ENCODE data around the gene RAB11FIP3.

RAB11FIP3 gene

DNA sequence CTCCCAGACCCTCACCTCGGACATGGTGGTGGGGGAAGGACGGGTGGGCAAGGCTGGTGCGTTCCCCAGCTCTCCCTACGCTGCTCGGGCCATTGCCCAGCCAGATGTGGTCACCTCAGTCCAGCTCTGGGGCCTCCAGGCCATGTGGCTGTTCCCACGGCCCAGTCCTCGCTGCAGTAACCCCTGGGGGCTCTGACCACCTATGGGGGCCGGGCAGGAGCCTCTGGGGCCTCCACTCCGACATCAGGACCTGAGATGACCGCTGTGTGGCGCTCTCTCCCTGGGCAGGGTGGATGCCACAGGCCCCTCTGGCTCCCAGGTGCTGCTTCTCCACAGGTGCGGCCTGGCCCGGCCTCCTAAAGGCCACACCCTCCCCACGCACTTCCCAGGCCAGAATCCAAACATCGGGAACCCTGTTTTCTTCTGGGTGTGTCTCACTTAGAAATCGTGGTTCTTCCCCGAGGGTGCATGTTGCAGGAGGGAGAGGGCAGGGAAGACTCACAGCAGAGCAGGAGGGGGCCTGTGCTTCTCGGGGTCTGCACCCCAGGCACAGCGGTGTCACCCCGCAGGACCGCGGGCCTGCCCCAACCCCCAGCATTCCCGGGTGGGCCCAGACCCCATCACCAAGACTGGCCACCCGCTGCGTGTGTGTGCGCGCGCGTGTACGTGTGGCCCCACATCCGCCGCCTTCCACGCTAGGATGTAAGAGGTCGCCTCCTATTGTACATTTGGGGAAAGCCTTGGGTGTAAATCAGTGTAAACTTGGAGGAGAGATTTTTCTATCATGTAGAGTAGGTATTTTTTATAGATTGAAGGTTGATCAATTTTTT, 96.1 kb downstream of the RAB11FIP3 start:
- DNase-seq: no peak

DNA sequence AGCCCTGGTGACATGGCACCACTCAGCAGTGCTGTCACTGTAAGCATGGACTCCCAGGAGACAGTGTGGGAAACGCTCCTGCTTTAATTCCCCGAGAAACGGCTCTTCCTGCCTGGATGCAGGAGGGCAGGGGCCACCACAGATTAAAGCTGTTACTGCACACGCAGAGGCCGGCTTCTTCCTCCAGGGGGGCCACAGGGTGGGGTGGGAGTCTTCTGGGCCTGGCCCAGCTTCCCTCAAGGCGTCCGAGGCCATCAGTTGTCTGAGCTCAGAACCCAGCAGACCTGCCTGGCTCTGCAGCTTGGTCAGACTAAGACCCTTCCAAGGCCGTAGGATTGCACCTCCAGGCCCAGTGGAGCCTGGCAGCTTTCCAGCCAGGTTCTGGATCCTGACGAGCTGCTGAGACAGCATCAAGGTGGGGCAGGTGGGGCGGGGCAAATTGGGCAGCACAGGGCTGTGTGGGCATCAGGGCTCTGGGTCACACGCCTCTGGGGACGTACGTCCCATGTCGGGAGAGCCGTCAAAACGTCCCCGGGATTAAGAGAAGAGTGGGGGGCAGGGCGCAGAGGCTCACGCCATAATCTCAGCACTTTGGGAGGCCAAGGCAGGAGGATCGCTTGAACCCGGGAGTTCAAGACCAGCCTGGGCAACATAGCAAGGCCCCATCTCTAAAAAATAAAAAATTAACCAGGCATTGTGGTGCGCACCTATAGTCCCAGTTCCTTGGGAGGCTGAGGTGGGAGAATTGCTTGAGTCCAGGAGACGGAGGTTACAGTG, 97.1 kb downstream of the RAB11FIP3 start:
- no peak for DNase-seq

DNA sequence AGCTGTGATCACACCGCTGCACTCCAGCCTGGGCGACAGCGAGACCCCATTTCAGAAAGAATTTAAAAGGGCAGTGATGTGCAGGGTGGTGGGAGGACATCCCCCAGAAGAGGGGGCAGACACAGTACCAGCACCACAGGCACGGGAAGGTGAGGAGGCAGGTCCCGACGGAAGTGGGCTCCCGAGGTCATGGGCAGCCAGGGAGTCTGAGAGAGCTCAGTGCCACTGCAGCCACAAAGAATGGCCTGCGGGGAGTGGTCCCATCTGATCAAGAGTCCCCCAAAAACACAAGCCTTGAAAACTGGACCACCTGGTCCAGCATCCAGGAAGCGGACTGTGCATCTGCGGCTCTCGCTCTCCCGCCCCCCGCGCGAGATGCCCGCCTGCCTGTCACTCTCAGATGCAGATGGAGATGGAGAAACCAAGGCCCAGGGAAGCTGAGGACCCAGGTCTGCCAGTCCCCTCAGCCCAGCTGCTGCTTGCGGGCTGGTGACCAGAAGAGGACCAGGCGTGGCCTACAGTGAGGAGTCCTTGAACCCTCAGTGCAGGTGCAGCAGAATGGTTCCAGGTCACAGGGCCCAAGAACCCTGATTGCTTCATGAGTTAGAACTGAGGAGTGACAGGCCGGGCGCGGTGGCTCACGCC, 97.8 kb downstream of the RAB11FIP3 start:
- DNase-seq: no peak

DNA sequence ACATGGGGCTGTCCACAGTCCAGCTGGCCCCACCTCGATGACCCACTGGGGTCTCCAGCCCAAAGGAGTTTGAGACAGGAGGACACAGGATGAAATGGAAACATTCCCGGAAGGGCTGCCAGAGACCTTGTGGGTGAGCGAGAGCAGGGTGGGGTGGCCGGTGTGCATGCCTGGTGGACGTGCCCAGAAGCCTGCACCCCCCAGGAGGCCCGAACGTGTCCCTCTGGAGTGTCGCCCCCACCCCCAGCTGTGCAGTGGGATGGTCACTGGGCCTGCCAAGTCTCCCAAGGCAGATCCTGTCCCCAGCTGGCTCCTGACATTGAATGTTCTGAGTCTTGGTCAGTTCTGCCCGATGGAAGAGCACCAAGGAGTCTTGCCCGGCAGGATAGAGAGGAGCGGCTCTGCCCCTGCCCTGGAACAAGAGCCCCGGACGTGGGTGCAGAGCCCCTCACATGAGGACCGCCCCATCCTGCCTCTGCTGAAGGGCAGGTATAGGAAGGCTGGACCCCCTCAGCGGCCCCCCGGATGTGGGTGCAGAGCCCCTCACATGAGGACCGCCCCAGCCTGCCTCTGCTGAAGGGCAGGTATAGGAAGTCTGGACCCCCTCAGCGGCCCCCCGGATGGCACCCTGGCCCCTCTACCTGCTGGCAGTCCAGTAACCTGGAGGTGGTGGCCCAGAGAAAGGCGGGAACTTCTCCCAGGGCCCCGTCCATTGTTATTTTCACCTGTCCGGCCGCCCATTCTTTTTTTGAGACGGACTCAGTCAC, 99.0 kb downstream of the RAB11FIP3 start:
- no peak for DNase-seq

DNA sequence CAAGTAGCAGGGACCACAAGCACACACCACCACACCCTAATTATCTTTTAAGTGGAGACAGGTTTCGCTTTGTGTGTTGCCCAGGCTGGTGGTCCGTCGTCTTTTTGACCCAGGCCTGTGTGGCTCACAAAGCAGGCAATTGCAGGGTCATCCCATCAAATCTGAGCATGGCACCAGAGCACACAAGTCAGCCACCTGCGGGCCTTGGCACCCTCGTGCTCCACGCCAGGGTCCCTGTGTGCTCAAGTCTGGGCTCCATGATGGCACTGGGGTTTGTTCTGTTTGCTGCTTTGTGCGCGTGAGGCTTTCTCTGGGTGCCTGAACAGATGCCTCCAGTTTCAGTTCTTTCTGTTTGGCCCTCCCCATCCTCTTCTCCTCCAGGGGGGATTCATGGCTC, 99.7 kb downstream of the RAB11FIP3 start:
- DNase-seq: no peak

DNA sequence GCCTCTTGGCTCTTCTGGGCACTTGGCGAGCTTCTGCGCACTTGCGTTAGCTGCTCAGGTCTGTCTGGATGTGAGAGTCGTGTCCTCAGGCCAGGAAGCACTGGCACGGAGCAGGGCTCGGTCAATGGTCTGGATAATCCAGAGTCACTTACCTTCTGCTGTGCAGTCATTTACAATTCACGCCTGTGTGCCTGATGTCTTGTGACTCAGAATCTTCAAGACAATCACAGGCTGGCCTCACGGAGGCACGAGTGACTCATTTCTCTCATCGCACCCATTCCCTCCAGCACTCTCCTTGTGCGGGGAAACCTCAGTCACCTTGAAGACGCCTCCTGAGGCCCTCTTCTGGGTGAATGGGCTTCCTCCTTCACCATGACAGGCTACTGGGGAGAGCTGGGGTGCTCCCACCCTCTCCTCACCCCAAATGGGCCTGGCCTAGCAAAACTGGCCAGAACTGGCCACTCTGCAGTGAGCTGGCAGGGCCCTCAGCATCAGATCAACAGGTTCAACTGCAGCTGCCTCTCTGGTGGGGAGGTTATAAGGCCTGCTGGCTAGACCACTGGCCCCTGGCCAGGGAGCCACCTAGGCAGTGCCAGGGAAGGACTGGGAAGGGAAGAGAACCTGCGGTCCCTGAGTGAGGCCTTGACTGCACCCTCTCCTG, 100.2 kb downstream of the RAB11FIP3 start:
- DNase-seq: peak; percentile 40

DNA sequence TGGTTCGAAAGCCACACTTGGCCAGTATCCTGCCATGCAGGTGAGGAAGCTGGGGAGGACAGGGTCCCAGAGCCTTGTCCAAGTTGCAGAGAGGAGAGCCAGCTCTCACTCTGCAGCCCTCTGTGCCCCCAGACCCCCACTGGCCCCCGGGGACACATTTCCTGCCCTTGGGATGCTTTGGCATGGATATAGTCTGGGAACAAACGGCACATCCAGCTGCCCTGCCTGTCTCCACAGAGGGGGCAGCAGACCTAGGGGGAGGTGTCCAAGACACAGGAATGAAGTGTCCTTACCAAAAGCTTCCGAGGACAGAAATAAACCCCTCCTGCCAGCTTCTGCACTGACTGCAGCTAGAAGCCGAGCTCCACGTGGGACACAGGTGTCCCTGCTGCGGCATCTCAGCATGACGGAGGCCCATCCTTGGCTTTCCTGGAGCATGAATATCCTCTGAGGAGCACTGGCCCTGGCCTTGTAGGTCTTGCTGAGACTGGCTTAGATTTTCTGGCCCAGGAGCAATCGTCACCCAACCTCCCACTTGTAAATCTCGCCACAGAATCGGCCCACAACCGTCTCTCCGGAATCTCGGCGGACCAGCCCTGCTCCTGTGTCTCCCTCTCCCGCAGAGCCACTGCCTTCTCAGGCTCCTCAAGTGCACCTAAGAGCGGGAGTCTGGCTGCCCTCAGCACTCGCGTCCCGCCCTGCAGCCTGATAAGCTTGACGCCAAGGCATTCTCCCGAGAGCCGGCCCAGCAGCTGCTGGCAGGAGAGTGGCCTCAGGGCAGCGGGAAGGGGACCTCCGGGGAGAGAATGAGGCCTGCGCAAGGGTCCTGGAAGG, 100.9 kb downstream of the RAB11FIP3 start:
- DNase-seq: no peak

DNA sequence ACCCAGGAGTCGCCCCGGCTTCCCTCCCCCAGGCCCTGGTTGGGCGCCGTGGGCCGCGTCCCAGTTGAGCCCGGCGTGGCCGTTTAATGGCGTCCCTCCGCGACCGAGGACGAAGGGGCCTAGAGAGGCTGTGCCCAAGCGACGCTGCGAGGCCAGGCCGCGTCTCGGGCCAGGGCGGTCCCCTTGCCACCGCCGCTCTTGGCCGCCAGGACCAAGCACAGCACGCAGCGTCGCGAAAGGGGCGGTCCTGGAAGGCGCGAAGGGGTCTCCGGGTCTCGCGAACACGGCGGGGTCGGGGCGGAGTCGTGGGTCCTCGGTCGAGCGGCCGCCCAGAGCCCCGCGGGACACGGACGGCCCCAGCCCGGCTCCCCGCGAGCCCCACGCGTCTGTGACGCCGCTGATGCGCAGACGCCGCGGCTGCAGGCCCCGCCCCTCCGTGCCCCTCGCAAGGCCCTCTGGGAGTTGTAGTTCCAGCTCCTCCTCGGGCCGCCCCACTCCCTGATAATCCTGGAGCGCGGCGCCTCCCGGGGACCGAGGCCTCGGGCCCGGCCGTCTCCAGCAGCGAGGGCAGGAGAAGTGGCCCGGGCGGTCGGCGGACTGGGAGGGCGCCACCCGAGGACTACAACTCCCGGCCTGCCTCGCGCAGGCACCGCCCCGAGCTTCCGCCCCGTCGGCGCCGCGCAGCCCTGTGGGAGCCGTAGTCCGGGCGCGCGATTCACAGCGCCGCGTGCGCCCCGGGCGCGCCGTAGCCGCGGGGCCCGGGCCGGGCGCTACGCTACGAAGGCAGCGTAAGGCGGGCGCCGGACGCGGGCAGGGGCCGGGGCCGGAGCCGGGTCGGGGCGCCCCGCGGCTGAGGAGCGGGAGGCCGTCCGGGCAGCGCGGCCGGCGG, 101.8 kb downstream of the RAB11FIP3 start, which contains the start of gene CAPN15:
TSS of gene CAPN15 (plus strand) at position 698 of the 889 bp plus-strand sequence. CDS start 19,127 bp downstream, outside the sequence.
- peak; percentile 78 for DNase-seq

DNA sequence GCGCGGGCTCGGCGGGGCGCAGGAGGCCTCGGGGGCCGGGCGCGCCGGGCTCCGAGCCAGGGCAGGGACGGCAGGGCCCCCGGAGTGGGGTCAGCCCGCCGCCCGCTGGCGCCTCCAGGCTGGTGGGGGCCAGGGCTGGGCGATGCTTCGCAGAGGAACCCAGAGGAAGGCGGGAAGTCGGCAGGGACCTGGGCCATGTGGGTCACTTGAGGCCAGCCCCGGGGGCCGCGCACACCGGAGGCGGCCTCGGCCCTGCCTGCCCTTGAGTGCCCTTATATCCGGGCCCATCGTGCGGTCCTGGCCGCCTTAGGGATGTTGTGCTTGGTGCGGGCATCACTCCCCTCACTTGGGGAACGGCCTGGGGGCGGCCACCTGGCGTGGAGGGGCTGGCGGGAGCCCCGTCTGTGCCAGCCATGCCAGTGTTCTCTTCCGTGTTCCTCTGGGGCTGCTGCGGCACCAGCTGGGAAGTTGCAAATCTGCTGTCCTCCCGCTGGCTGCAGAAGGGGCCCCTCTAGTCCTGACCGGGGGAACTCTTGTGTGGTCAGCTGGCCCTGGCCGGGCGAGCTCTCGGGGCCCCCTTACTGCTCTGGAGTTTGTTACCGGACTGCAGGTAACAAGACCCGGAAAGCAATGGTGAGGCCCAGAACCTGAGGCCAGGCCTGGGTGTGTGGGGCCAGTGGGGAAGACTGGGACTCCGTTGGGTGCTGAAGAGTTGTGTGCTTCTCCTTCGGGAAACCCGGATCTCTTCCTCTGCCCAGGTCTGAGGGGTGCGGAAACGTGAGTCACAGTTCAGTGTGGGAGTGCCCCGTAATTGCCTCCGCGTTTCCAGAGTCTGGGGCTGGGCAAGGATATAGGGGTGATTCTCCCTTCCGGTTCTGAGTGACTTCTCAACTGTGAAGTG, 102.9 kb downstream of the RAB11FIP3 start:
- peak; percentile 16 for DNase-seq

DNA sequence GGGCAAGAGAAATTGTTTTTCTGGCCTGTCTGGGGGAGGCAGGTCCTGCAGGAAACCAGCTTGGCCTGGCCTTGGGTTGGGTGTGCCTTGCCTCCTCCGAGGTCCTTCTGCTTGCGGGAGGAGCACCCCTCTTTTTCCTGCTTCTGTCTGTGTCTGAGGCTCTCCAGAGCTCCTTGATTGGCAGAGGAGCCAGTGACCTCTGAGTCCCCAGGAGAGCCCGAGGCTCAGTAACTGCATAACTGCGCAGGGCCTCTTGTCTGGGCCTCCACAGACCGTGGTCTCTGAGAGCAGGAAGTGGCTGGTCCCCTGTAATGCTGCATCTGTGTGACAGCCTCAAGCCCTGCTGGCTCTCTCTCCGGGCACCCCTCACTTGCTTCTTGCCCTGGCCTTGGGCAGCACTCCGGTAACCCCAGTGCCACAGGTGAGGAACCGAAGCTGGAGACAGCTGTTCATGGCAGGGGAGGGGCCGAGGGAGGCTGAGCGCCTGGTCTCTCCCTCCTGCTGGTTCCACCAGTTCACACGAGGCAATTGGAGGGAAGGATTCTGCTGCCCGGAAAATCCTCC, 103.6 kb downstream of the RAB11FIP3 start:
- peak; percentile 18 for DNase-seq

DNA sequence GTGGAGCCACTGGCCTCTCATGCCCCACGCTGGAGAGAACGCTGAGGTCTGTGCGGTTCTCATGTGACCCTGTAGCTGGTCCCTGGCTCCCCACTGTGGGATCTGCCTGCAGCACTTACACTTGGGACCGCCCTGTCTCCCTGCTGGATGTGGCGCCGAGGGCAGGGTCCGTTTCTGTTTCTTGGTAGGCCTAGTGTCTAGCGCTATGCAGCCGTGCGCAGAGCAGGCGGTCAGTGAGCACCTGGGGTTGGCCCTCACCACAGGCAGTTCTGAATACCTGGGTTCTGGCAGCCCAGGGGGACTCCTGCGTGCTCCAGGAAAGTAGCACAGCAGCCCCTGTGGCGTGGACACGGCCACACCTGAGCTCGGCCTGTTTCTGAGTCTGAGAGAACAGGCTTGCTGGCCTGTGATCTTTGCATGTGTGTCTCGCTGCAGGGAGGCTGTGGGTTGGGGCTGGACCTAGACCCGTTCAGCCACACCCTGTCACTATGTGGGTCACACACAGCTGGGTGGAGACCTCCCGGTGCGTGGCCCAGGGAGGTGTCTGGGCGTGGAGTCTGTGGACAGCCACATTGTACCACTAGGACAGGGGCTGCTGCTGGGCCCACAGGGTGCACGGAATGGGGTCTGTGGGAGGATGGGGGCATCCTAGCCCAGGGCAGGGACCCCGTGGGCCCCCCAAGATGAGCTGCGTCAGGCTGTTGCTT, 104.8 kb downstream of the RAB11FIP3 start:
- no peak for DNase-seq

DNA sequence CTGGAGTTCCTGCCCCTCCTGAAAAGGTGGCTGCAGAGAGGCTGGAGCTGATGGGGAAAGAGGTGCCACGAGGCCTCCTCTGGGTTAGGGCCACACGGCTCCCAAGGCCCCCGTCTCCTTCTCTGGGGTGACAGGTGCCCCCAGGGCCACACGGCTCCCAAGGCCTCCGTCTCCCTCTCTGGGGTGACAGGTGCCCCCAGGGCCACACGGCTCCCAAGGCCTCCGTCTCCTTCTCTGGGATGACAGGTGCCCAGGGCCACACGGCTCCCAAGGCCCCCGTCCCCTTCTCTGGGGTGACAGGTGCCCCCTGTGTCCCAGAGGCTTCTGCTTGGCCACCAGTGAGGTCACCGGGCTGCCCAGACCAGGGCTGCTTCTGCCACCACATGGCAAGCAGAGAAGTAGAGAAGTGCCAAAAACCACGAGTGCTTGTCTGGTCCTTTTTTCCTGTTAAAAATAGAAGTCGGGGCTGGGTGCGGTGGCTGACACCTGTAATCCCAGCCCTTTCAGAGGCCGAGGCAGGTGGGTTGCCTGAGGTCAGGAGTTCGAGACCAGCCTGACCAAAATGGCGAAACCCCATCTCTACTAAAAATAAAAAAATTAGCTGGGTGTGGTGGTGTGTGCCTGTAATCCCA, 106.2 kb downstream of the RAB11FIP3 start:
- DNase-seq: no peak

DNA sequence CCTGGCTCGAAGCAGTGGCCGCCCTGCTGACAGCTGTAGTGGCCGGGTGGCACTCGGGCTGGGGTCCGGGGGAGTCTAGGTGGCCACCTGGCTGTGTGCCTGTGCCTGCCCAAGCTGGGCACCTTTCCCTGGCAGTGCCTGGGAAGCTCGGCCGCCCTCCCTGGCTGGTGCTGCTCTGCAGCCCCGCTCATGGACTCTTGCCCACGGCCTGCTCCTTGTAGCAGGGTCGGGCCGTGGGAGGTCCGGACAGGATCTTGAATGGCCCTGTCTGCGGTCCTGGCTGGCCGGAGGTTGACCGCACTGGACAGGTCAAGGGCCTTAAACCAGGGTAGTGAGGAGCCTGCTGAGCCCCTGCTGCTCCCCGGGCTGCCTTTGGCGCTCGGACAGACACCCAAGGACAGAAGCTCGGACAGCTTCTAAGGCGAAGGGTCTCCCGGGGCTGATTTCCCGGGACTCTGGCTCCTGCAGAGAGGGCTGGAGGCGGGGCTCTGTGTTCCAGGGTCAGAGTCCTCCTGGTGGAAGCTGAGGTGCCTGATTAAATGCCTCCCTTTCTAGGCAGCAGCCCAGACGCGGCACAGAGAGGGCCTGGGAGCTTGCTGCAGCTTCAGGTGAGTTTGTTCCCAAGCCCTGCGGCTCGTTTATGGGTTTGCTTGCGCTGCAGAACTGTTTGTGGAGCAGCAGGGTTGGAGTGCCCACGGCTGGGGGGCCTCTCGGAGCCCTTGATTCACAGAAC, 108.1 kb downstream of the RAB11FIP3 start:
- no peak for DNase-seq

DNA sequence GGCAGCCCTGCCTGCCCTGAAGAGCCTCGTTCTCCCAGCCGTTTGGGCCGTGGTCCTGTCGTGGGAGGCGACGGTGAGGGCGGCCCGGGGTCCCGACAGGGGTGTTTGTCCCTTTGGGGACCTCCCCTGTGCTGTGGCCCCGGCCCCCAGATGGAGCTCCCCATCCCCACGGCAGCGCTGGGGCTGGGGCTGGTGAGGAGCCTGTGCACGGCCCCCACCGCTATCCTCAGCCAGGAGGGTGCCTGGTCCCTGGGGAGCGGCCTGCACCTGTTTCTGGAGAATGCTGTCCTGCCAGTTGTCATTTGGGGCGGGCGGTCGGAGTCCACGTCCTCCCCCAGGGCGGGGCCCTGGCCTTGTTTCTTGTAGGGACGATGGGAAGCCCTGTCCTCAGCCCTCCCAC, 108.7 kb downstream of the RAB11FIP3 start:
- no peak for DNase-seq

DNA sequence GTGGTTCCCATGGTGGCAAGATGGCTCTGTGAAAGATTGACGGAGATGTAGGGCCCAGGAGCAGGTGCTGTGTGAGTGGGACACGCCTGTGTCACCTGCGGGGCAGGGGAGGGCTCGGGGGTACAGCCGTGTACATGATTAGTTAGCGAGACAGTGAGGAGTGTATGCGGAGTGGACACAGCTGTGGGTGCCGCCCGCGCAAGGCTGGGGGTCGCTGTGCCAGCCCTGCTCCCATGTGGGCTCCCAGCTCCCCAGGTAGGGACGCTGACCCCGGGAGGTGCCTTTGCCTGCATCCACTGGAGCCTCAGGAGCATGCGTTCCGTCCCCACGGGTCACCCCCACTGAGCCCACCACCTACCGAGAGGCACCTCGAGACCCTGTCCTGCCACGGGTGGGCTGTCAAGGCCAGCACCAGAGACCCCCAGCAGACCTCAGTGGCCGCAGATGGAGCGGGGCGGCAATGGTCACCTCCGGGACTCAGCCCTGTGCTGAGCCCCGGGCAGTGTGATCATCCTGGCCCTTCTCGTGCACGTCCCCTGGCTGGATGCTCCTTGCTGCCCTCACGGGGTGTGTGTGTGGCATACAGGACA, 109.5 kb downstream of the RAB11FIP3 start:
- no peak for DNase-seq
